ENCODE measurements around the gene RESP18.
"Not testable (repeated sequence)": the region's sequence is repeated elsewhere in the genome, so short reads cannot be mapped to it uniquely, and the experiment has no call there.

RESP18 gene

GRCh38 chr2:219291910-219292490 is 40.5 kb downstream of the RESP18 start:
- no peak for DNase-seq (ENCODE audit: low read depth)

DNA sequence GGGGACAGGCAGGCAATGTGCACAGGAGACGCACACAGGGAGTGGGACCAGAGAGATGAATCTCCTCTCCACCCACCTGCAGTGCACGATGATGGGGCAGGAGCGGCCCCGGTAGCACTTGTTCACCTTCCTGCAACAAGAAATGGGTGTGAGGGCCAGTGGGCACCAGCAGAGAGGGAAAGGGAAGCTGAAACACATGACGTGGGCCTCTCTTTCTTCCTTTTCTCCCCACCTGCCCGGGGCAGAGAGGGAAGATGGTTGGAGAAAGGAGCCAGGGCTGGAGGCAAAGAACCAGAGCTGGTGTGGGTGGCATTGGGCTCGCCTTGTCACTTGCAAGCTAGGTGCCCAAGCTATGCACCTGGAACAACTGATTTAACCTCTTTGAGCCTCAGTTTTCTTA is 41.1 kb downstream of the RESP18 start:
- no peak for DNase-seq (ENCODE audit: low read depth)

- no peak for DNase-seq (ENCODE audit: low read depth)
Observed at GRCh38 chr2:219290381-219291171, 42.0 kb downstream of the RESP18 start.

- no peak for DNase-seq (ENCODE audit: low read depth)
Observed at GRCh38 chr2:219289537-219290361, 42.8 kb downstream of the RESP18 start.

DNA sequence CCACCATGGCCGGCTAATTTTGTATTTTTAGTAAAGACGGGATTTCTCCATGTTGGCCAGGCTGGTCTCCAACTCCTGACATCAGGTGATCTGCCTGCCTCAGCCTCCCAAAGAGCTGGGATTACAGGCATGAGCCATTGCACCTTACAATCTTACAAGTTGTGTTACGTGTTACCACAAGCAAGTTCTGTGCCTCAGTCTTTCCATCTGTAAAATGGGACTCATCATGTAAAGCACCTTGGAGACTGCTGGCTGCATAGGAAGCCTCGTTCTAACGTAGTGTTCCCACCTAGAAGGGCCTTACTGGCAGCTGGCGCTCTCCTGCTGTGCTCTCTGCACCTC is 43.4 kb downstream of the RESP18 start:
- no peak for DNase-seq (ENCODE audit: low read depth)

DNA sequence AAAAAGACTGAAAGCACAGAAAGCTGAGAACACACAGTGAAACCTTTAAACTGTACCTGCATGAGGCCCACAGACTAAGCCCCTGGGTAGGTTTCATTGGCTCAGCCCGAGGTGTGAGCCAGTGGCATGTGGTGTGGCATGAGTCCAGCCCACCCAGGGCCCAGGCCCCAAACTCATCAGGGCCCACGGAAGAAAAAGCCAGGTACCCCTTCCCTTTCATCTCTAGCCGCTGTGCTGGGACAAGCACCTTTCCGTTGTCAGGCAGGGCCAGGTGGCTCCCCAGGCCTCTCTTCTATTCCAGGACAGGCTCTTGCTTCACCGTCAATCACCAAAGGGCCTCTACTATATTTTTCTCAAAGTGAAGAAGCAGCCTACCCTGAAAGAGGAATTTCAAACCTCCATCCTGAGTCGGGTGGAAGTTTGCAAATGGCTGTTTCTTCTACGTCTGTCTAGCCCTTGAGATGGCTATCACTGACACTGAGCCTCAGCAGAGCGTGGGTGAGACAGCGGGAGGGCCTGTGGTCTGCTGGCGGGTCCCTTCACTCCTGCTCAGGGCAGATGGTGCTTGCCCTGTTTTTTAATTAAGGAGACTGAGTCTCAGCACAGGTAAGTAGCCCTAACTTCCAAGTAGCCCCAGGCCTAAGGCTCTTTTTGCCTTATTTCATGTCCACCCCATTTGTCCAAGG is 44.8 kb downstream of the RESP18 start:
- DNase-seq (ENCODE audit: low read depth) = no peak

GRCh38 chr2:219287116-219287440 is 45.5 kb downstream of the RESP18 start:
- not testable (repeated sequence) for DNase-seq (ENCODE audit: low read depth)

- DNase-seq (ENCODE audit: low read depth) = no peak
Observed at GRCh38 chr2:219286436-219287115, 46.0 kb downstream of the RESP18 start.

GRCh38 chr2:219285894-219286425 is 46.6 kb downstream of the RESP18 start:
- no peak for DNase-seq (ENCODE audit: low read depth)

DNA sequence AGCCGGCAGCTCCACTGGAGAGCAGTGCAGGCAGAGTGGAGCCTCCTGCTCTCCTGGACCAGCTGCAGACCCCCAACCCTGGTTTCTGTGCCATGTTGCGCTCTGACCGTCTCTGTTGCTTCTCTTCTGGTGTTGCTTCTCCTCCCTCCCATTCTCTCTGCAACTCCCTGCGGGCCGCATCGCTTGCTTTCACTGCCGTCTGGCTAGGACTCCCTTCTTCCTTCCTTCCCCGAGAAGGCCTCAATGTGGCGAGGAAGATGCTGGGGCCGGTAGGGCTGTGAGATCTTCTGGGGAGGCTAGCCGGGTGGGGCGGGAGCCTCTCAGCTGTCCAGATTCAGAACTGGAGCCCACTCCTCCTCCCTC is 47.2 kb downstream of the RESP18 start:
- no peak for DNase-seq (ENCODE audit: low read depth)

DNA sequence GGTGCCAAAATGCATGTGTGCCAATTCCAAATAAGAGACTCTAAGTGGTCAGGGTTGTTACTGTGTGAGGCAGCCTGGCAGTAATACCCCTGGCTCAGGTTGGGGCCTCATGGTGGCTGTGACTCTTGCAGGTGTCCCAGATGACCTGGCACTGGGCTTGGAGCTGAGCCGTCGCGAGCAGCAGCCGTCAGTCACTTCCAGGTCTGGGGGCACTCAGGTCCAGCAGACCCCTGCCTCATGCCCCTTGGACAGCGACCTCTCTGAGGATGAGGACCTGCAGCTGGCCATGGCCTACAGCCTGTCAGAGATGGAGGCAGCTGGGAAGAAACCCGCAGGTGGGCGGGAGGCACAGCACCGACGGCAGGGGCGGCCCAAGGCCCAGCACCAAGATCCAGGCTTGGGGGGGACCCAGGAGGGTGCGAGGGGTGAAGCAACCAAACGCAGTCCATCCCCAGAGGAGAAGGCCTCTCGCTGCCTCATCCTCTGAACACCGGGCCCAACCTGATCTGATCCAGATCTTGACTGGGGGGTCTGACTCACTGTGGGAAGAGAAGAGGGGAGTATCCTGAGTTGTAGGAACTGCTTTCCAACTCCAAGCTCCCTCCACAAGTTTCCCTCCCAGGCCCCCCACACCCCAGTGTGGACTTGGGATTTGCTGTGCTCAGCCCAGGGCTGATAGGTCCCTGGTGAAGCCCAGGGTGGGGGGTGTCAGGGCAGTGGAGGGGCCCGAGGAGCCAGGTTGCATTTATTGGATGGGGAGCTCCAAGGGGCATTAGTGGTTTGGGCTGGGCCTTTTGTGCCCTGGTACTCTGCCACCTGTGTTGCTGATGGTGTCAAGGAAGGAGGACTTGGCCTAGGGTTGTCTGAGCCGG is 47.8 kb downstream of the RESP18 start:
- no peak for DNase-seq (ENCODE audit: low read depth)

DNA sequence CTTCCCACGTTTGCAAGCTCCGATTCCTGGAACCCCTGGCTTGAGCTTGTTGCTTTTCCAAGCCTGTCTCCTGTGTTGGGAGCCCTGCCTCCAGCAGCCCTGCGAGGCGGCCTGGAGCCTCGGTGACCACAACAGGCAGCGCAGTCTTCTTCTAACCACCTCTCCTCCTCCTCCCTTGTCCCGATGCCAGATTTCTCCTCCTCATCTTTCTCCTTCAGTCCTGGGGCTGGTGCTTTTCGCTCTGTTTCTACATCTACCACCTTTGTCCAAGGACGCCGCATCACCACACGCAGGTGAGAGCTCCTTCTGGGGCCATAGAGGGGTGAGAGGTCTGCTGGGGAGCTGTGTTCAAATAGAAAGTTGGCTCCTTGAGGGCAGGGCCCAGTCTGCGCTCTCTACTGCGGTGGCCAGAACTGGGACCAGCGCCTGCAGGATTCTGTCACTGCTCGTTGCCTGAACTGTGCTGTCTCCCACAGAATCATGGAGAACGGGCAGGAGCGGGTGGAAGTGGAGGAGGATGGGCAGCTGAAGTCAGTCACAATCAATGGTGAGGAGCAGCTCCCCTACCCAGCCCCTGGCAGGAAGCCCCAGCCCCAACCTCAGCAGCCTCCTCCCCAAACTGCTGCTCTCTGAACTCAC is 49.5 kb downstream of the RESP18 start:
- no peak for DNase-seq (ENCODE audit: low read depth)

GRCh38 chr2:219282375-219282774 is 50.2 kb downstream of the RESP18 start:
- DNase-seq (ENCODE audit: low read depth) = no peak

DNA sequence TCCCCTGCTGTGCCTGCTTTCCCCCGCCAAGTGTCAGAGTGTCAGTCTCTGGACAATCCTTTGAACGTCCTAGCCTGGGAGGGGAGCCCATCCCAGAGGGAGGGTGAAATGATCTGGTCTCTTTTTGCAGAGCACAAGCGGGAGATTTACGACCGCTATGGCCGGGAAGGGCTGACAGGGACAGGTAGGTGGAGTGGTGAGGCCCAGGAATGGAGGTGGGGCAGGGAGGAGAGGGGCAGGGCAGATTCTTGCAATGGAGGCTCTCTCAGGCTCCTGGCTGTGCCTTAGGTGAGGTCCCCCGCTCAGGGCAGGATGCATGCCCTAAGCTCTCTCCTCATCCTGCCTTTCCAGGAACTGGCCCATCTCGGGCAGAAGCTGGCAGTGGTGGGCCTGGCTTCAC is 51.0 kb downstream of the RESP18 start:
- DNase-seq (ENCODE audit: low read depth) = no peak

- DNase-seq (ENCODE audit: low read depth) = no peak
Observed at GRCh38 chr2:219280651-219281050, 51.9 kb downstream of the RESP18 start.

DNA sequence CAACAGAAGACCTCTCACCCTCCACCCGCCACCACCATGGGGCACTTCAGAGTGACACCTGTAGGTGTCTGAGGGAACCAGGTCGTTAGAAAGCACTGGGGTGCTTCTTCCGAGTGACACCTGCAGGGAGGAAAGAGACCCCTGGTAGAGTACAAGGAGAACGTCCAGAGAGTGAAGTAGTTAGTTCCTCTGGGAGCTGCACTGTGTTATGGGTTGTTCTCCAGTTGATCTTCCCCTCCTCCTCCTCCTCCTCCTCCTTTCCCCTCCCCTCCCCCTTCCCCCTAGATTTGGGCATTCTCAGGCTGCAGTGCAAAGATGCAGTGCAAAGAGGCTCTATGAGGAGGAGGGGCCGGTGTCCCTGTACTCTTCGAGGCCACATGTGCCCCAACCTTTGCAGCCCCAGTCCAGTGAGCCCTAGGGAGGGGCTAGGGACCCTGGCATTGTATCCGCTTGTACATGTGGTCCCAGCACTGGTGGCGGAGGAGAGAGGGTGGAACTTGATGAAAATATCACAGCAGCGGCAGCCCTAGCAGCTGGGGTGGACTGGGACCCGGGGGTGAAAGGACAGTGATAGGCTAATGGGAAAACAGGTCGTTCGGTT is 52.5 kb downstream of the RESP18 start:
- no peak for DNase-seq (ENCODE audit: low read depth)

DNA sequence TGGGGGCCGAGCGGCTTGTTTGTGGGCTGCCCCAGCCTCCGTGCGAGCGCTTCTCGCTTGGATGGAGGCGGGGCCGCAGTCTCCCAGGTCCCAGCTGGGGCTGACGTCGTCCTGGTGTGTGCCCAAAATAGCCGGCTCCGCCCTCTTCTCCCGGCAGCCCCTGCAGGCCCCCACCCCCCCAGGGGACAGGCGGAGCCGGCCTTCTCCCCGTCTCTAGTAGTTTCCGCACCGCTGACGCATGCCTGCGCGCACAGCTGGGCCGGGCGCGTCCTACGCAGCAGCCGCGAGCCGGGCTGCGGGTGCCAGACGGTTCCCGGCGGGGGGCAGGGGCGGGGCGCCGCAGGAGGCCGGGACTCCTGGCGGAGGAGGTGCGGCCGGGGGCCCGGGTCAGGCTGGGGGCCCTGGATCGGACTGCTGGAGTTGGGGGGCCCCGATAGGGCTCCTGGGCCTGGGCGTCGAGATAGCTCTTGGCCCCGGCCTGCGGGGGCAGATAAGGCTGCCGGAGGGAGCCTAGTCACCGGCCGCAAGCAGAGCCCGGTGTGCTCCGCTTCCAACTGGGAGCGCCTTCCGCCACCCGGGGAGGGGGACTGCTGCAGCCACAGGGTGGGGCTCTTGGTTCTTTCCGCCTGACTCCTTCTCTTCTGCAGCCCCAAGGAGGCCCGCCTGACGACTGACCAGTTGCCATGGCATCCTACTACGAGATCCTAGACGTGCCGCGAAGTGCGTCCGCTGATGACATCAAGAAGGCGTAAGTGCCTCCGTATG is 53.2 kb downstream of the RESP18 start, which contains the start of gene DNAJB2:
Gene DNAJB2, plus strand, starts transcription at position 216 of the 765 bp plus-strand sequence. Its CDS starts 468 bp downstream, at position 684.
- DNase-seq (ENCODE audit: low read depth) = peak; percentile 77

- DNase-seq (ENCODE audit: low read depth) = no peak
Observed at GRCh38 chr2:219278655-219279150, 53.8 kb downstream of the RESP18 start.
